Mesothelial cell of epicardium (in vitro differentiated cells): ENCODE data around the gene PODXL2. TPM values are rescaled to one million over a fixed set of nuclear protein-coding genes. Genes with fewer than 3 reads are reported as not detected.

Experiments
- DNase-seq, 2 experiments: peaks; one replicate each; pipeline ENCODE4 v3.0.0; 2021; ENCODE audit warnings: low spot score in 2 of 2; ENCODE audit not compliant: unreplicated experiment in 2 of 2
- H3K27ac Mint-ChIP-seq: 2 replicates; pipeline ENCODE4 v1.8.0; 2021; ENCODE audit warnings: mixed read lengths
- H3K27me3 Mint-ChIP-seq: 2 replicates; pipeline ENCODE4 v1.8.0; 2021; ENCODE audit warnings: low read depth, mixed read lengths
- H3K36me3 Mint-ChIP-seq: 2 replicates; pipeline ENCODE4 v1.8.0; 2021; ENCODE audit warnings: mixed read lengths
- H3K4me1 Mint-ChIP-seq: 2 replicates; pipeline ENCODE4 v1.8.0; 2021; ENCODE audit warnings: mixed read lengths
- H3K4me3 Mint-ChIP-seq: 2 replicates; pipeline ENCODE4 v1.8.0; 2021; ENCODE audit warnings: mild to moderate bottlenecking, moderate library complexity, mixed read lengths
- H3K9me3 Mint-ChIP-seq: 2 replicates; pipeline ENCODE4 v1.8.0; 2021; ENCODE audit warnings: mixed read lengths
- CTCF ChIP-seq: fragments of 200-600 bp; sonication (generic); IDR thresholded peaks from one replicate; pipeline ENCODE4 v1.5.0; 2021; ENCODE audit warnings: antibody characterized with exemption; ENCODE audit not compliant: unreplicated experiment
- total RNA-seq: library from RNA; stranded (reverse); gene quantifications from 3 replicates; pipeline ENCODE4 v1.2.1, GENCODE V29; 2021

PODXL2 gene
- total RNA-seq, 1 donor from 2014 or later: 25.5 TPM

- Mint-ChIP-seq H3K27me3 (no peaks in the 10 kb centered on the region), H3K4me1 (peaks cover 11% of the 10 kb centered on the region), H3K27ac (peak overlapping the region; percentile 71), H3K9me3 (peaks cover 3% of the 10 kb centered on the region), H3K36me3 (no peaks in the 10 kb centered on the region), H3K4me3 (no peak overlapping the region)
- DNase-seq: no peak
- TF ChIP-seq CTCF: no peak
These were observed 69.3 kb downstream of the PODXL2 start for GRCh38 chr3:127698286-127698685.

GRCh38 chr3:127698691-127699415, 69.9 kb downstream of the PODXL2 start:
- Mint-ChIP-seq H3K27ac (no peak overlapping the region), H3K27me3 (no peaks in the 10 kb centered on the region), H3K9me3 (peaks cover 9% of the 10 kb centered on the region), H3K4me3 (no peak overlapping the region), H3K36me3 (no peaks in the 10 kb centered on the region), H3K4me1 (peaks cover 11% of the 10 kb centered on the region)
- TF ChIP-seq CTCF: no peak
- DNase-seq: no peak

- H3K27me3 Mint-ChIP-seq: no peaks in the 10 kb centered on the region
- DNase-seq: no peak
- H3K4me1 Mint-ChIP-seq: peaks cover 11% of the 10 kb centered on the region
These were observed 70.7 kb downstream of the PODXL2 start for GRCh38 chr3:127699416-127700300.

GRCh38 chr3:127700406-127700805, 71.4 kb downstream of the PODXL2 start:
- no peak overlapping the region for H3K4me3 Mint-ChIP-seq
- H3K4me1 Mint-ChIP-seq: peaks cover 11% of the 10 kb centered on the region
- no peak for TF ChIP-seq CTCF
- no peaks in the 10 kb centered on the region for H3K27me3 Mint-ChIP-seq
- no peak overlapping the region for H3K27ac Mint-ChIP-seq
- DNase-seq: no peak
- no peaks in the 10 kb centered on the region for H3K36me3 Mint-ChIP-seq
- peaks cover 21% of the 10 kb centered on the region for H3K9me3 Mint-ChIP-seq

More at GRCh38 chr3:127699416-127700300, 70.7 kb downstream of the PODXL2 start:
- H3K36me3 Mint-ChIP-seq: no peaks in the 10 kb centered on the region
- H3K27ac Mint-ChIP-seq: no peak overlapping the region
- no peak for TF ChIP-seq CTCF
- H3K4me3 Mint-ChIP-seq: no peak overlapping the region
- peaks cover 17% of the 10 kb centered on the region for H3K9me3 Mint-ChIP-seq

- TF ChIP-seq CTCF: no peak
- Mint-ChIP-seq H3K4me1 (peaks cover 11% of the 10 kb centered on the region), H3K36me3 (no peaks in the 10 kb centered on the region), H3K27ac (peak overlapping the region; percentile 59), H3K9me3 (peaks cover 21% of the 10 kb centered on the region), H3K27me3 (no peaks in the 10 kb centered on the region), H3K4me3 (no peak overlapping the region)
- DNase-seq: no peak
These were observed 72.4 kb downstream of the PODXL2 start for GRCh38 chr3:127701280-127701911.
